ENCODE results near the gene TTC34.

DNA sequence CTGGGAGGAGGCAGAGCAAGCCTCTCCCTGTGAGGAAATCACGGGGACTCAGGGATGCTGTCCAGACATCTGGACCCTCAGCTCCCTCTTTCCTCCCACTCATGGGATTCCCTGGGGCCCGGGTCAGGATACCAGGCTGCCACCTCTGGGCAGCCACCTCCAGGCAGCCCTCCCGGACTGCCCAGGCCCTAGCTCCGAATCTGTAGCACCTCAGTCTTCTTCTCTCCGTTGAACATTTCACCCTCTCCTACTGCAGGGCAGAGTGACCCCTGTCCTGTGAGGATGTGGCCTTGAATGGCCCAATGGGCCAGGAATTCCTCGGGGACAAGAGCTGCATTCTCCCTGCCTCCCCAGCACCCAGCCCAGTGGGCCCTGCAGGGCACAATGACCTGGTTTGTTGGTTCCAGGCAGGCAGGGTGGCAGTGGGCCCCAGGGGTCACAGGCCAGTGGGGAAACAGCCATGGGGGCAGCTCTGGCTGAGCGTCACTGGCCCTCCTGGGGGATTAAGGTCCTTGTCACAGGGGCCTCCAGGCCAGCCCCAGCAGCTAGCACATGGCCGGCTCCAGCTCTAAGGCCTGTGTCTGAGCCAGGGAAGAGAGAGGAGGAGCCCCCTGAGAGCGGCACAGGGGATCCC, 9.5 kb upstream of the TTC34 start:
- TF ChIP-seq, protein P1, sequence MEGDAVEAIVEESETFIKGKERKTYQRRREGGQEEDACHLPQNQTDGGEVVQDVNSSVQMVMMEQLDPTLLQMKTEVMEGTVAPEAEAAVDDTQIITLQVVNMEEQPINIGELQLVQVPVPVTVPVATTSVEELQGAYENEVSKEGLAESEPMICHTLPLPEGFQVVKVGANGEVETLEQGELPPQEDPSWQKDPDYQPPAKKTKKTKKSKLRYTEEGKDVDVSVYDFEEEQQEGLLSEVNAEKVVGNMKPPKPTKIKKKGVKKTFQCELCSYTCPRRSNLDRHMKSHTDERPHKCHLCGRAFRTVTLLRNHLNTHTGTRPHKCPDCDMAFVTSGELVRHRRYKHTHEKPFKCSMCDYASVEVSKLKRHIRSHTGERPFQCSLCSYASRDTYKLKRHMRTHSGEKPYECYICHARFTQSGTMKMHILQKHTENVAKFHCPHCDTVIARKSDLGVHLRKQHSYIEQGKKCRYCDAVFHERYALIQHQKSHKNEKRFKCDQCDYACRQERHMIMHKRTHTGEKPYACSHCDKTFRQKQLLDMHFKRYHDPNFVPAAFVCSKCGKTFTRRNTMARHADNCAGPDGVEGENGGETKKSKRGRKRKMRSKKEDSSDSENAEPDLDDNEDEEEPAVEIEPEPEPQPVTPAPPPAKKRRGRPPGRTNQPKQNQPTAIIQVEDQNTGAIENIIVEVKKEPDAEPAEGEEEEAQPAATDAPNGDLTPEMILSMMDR (IDR thresholded peaks at IDR 0.05; ENCODE audit: insufficient read depth, low read length, poor library complexity, severe bottlenecking), result no peak
- TF ChIP-seq EZH2phosphoT487 (conservative IDR thresholded peaks at IDR 0.05; ENCODE audit: low read length), result no peak

Data from SU-DHL-6 (cell line).